Esophagus (tissue), 2 donors: ENCODE results near the gene MBNL1. TPM values are rescaled to one million over a fixed set of nuclear protein-coding genes. Genes with fewer than 3 reads are reported as not detected.

Experiments
- H3K27ac ChIP-seq, 2 donors: one replicate each; pipeline ENCODE4 v1.5.1; 2013; ENCODE audit warnings: low read depth in 2 of 2, mild to moderate bottlenecking in 2 of 2, inconsistent platforms in 1 of 2, low read length in 1 of 2, moderate library complexity in 1 of 2
- H3K27me3 ChIP-seq, 2 donors: one replicate each; pipeline ENCODE4 v1.6.1; 2013; ENCODE audit warnings: low read length in 2 of 2, control low read depth in 1 of 2, mild to moderate bottlenecking in 1 of 2; ENCODE audit not compliant: insufficient read depth in 2 of 2, control insufficient read depth in 1 of 2
- H3K36me3 ChIP-seq, 2 donors: one replicate each; pipeline ENCODE4 v1.6.1; 2013; ENCODE audit warnings: low read length in 1 of 2; ENCODE audit not compliant: control insufficient read depth in 2 of 2, insufficient read depth in 2 of 2
- H3K4me1 ChIP-seq, 2 donors: one replicate each; pipeline ENCODE4 v1.6.1; 2013; ENCODE audit warnings: low read length in 1 of 2; ENCODE audit not compliant: control insufficient read depth in 2 of 2, insufficient read depth in 2 of 2
- H3K4me3 ChIP-seq, 2 donors: one replicate each; pipeline ENCODE4 v1.5.1; 2013; ENCODE audit warnings: low read length in 2 of 2, mild to moderate bottlenecking in 2 of 2, low read depth in 1 of 2, moderate library complexity in 1 of 2
- H3K9me3 ChIP-seq, 2 donors: one replicate each; pipeline ENCODE4 v1.6.1; 2013; ENCODE audit warnings: mild to moderate bottlenecking in 2 of 2, low read depth in 1 of 2, low read length in 1 of 2, moderate library complexity in 1 of 2; ENCODE audit not compliant: control insufficient read depth in 2 of 2, insufficient read depth in 1 of 2
- WGBS, 2 donors: extraction: QIAGEN DNeasy Blood & Tissue Kit; methylation state at CpG; one replicate each; pipeline ENCODE4 v1.1.7; 2013; 5-methylcytosine and 5-hydroxymethylcytosine counted together
- polyA plus RNA-seq, 2 donors: library from polyadenylated mRNA; stranded (reverse); fragments of 200-250 nt; gene quantifications; one replicate each; pipeline ENCODE4 v1.2.3, GENCODE V29; 2013
- donor health status: healthy with polysubstance abuse.
- donor health status: Bipolar disorder and iron deficiency.

The MBNL1 gene
- 10 to 100 TPM; 23.6 to 28.6 TPM for polyA plus RNA-seq

DNA sequence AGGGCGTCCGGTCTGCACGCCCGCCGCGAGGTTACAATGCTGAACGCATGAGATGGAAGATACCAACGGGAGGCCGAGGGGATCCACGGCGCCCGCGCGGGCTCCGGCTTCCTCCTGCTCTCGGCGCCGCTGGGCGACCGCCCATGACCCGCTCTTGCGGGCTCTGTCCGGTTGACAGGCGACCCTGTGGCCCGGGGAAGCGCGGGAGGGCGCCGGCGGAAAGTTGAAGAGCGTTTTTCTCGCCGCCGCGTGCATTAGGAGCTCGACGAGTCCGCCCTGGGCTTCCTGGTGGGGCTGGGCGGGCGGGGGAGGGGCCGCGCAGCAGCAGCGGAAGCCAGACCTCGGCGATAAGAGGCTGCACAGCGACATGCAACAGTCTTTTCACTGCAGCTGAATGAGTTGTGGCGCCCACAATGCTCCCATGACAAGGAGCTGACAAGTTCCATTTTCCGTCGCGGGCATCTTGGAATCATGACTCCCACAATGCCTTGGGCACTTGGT, at the start of gene MBNL1:
Gene MBNL1, plus strand, starts transcription at position 375 of the 501 bp plus-strand sequence. CDS start 31,265 bp downstream, outside the sequence.
- WGBS, 2 donors, result 0 to 1% methylated on average over 38 to 50 of the region's 50 CpGs
- Histone ChIP-seq H3K27me3 (no peaks in the 10 kb centered on the region), H3K4me3 (peak within 1 kb of the TSS; percentile 91 to 100), H3K9me3 (no peaks in the 10 kb centered on the region), H3K36me3 (no peaks in the 10 kb centered on the region), H3K27ac (peak within 1 kb of the TSS; percentile 99 to 100), H3K4me1 (no peaks in the 10 kb centered on the region)

DNA sequence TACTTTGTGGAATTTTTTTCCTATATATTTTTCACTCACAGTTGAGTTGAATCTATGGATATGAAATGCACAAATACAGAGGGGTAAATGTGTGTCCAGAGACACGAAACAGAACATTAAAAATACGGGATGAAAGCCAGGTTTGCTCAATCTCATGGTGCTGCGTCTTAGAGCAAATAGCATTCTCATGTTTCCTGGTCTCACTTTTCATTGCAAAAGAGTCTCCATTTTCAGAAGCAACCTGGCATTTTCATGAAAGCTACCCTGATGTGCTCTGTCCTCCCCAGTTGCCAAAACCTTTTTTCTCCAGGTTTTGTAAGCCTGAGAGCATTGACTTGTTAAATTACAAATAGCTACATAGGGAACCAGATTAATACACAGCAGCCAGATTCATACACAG, 49.5 kb upstream of the MBNL1 start:
- H3K27me3 ChIP-seq, result no peaks in the 10 kb centered on the region
- no peak overlapping the region for H3K27ac ChIP-seq
- 73 to 82% methylated on average over 3 of the region's 3 CpGs for WGBS, 2 donors
- no peaks in the 10 kb centered on the region for H3K9me3 ChIP-seq
- no peaks in the 10 kb centered on the region for H3K4me1 ChIP-seq
- H3K36me3 ChIP-seq, result no peaks in the 10 kb centered on the region
- no peak overlapping the region for H3K4me3 ChIP-seq

DNA sequence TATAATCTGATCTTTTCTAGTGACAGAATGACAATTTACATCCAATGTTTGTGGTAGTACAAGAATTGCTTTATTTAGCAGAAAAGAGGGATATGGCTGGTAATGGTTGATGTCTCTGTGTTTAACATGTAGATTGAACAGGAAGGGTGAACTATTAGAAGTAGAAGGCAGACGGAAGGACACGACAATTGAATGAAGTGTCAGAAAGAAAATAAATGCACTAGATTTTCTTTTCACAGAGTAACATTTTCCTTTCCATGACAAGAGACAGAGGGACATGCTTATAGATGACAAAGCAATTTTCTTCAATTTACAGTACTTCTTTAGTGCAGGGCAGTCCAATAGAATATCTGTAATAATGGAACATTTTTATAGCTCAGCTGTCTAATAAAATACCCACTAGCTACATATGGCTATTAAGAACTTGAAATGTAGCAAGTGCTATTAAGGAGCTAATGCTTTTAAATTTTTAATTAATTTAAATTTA, 48.9 kb upstream of the MBNL1 start:
- WGBS, 2 donors, result 80 to 87% methylated on average over 2 of the region's 2 CpGs
- H3K36me3 ChIP-seq, result no peaks in the 10 kb centered on the region
- H3K4me3 ChIP-seq, result no peak overlapping the region
- no peaks in the 10 kb centered on the region for H3K4me1 ChIP-seq
- no peak overlapping the region for H3K27ac ChIP-seq
- no peaks in the 10 kb centered on the region for H3K9me3 ChIP-seq
- H3K27me3 ChIP-seq, result no peaks in the 10 kb centered on the region

DNA sequence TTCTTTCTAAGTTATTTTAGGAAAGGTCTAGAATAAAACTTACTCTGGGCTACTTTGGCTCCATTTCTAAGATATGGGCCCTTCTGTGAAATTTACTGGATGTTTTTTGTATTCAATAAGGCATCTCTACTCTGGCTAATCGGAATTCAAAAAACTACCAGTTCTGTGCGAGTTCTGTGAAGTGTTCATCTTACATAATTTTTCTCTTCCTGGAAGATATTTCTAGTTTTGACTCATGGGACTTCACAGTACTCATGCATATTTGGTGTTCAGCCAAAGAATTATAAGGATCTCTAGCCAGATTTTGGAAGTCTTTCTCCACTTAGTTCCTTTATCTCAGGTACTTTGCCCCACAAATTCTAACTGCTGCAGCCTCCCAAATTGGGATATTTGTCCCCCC, 46.4 kb upstream of the MBNL1 start:
- Histone ChIP-seq H3K27me3 (no peaks in the 10 kb centered on the region), H3K27ac (peak overlapping the region in 1 of 2 donors; percentile 8), H3K36me3 (no peaks in the 10 kb centered on the region), H3K4me3 (no peak overlapping the region), H3K4me1 (no peaks in the 10 kb centered on the region), H3K9me3 (no peaks in the 10 kb centered on the region)
- 10 to 42% methylated on average over 2 of the region's 2 CpGs for WGBS, 2 donors

DNA sequence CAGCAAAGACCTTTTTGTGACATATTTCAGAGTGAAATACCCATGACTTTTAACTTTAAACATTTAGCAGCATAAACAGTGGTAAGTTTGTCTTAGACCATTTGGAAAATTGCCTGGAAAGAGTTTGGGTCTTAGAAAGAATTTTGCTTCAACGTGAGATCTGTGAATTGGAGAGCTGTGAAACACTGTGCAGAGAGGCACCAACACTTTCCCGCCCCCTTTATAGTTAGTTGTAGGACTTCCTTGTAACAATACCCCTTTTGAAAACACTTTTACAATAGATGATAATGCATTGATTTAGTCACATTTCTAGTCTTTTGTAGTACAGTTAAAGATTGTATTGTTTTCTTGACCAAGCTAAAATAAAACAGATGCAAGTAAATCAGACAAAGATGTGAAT, 43.5 kb upstream of the MBNL1 start:
- Histone ChIP-seq H3K27me3 (no peaks in the 10 kb centered on the region), H3K4me1 (no peaks in the 10 kb centered on the region), H3K9me3 (no peaks in the 10 kb centered on the region), H3K27ac (no peak overlapping the region), H3K4me3 (no peak overlapping the region), H3K36me3 (no peaks in the 10 kb centered on the region)
- 57 to 61% methylated on average over 2 of the region's 2 CpGs for WGBS, 2 donors

- H3K36me3 ChIP-seq, result no peaks in the 10 kb centered on the region
- no peaks in the 10 kb centered on the region for H3K27me3 ChIP-seq
- no peak overlapping the region for H3K27ac ChIP-seq
- no peaks in the 10 kb centered on the region for H3K4me1 ChIP-seq
- no peak overlapping the region for H3K4me3 ChIP-seq
- 92 to 93% methylated on average over 2 of the region's 2 CpGs for WGBS, 2 donors
- H3K9me3 ChIP-seq, result no peaks in the 10 kb centered on the region
Observed at GRCh38 chr3:152226176-152226575, 42.6 kb upstream of the MBNL1 start.

DNA sequence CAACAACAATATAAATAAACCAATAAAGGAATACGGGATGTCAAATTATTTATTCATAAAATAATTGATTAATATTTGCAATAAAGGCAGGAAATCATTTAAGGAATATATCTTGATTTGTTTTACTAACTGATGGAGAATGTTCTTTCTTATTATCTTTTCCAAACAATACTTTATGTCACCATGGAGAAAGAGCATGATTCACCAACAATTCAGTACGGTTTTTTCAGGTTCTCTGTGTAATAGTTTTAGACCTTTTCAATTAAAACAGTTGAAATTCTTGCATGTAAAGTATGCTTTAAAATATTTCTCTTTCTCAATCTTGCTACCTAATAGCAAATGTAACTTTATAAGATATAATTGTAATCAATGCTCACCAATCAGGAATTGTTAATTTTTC, 41.7 kb upstream of the MBNL1 start:
- 83 to 84% methylated on average over 2 of the region's 2 CpGs for WGBS, 2 donors
- no peak overlapping the region for H3K4me3 ChIP-seq
- H3K9me3 ChIP-seq, result no peaks in the 10 kb centered on the region
- H3K36me3 ChIP-seq, result no peaks in the 10 kb centered on the region
- no peaks in the 10 kb centered on the region for H3K27me3 ChIP-seq
- no peak overlapping the region for H3K27ac ChIP-seq
- no peaks in the 10 kb centered on the region for H3K4me1 ChIP-seq

DNA sequence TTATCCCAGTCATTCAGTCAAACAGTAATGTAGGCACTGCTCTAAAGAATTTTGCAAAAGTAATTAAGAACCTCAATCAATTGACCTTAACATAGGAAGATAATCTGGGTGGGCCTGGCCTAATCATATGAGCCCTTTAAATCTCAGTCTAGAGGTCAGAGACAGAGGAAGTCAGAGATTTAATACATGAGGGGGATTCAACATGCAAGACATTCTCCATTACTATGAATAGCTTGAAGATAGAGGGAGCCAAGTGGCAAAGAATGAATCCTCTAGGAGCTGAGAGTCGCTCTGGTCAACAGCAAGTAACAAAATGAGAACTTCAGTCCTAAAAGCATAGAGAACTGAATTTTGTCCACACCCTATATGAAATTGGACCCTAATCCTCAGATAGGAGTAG, 39.0 kb upstream of the MBNL1 start:
- 88 to 89% methylated on average over 1 of the region's 1 CpG for WGBS, 2 donors
- no peaks in the 10 kb centered on the region for H3K4me1 ChIP-seq
- no peak overlapping the region for H3K27ac ChIP-seq
- H3K36me3 ChIP-seq, result no peaks in the 10 kb centered on the region
- H3K9me3 ChIP-seq, result no peaks in the 10 kb centered on the region
- no peaks in the 10 kb centered on the region for H3K27me3 ChIP-seq
- no peak overlapping the region for H3K4me3 ChIP-seq

DNA sequence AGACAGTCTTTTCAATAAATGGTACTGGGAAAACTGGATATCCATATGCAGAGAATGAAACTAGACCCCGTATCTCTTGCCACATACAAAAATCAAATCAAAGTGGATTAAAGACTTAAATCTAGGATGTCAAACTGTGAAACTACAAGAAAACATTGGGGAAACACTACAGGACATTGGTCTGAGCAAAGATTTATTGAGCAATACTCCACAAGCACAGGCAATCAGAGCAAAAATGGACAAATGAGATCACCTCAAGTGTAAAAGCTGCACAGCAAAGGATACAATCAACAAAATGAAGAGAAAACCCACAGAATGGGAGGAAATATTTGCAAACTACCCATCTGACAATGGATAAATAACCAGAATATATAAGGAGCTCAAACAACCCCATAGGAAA, 38.4 kb upstream of the MBNL1 start:
- Histone ChIP-seq H3K9me3 (no peaks in the 10 kb centered on the region), H3K27me3 (no peaks in the 10 kb centered on the region), H3K36me3 (no peaks in the 10 kb centered on the region), H3K27ac (no peak overlapping the region), H3K4me1 (no peaks in the 10 kb centered on the region), H3K4me3 (no peak overlapping the region)
- 88 to 89% methylated on average over 1 of the region's 1 CpG for WGBS, 2 donors

- no peaks in the 10 kb centered on the region for H3K27me3 ChIP-seq
- no peaks in the 10 kb centered on the region for H3K9me3 ChIP-seq
- H3K4me1 ChIP-seq, result no peaks in the 10 kb centered on the region
- no peaks in the 10 kb centered on the region for H3K36me3 ChIP-seq
- H3K27ac ChIP-seq, result no peak overlapping the region
- 89 to 95% methylated on average over 1 of the region's 1 CpG for WGBS, 2 donors
- H3K4me3 ChIP-seq, result no peak overlapping the region
Observed at GRCh38 chr3:152232001-152232400, 36.7 kb upstream of the MBNL1 start.
